ENCODE measurements around the gene SFMBT2.

Gene SFMBT2

DNA sequence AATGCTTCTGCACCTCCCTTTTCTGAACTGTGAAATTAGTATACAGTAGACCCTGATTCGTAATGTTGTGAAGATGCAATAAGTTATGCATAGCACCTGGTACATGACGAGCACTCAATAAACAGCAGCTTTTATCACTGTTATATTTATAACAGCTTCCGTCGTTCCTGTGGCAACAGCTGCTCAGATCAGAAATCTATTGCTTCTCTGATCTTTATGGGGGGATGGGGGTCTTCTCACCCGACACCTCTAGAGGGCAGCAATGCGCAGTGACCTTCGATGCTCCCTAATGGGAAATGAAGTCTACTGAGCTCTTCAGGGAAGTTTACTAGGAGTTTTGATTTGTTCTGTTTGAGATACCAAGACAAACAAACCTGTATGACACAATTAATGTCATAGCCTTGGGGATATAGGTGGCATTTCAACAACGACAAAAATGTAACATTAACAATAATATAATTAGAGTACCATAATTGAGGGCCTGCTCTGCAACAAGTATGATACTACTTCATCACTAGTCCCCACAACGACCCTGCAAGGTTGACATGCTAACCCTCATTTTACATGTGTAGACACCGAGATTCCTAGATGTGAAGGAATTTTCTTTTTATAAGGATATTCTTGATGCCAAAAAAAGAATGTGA, 289.6 kb downstream of the SFMBT2 start:
- DNase-seq, result no peak

DNA sequence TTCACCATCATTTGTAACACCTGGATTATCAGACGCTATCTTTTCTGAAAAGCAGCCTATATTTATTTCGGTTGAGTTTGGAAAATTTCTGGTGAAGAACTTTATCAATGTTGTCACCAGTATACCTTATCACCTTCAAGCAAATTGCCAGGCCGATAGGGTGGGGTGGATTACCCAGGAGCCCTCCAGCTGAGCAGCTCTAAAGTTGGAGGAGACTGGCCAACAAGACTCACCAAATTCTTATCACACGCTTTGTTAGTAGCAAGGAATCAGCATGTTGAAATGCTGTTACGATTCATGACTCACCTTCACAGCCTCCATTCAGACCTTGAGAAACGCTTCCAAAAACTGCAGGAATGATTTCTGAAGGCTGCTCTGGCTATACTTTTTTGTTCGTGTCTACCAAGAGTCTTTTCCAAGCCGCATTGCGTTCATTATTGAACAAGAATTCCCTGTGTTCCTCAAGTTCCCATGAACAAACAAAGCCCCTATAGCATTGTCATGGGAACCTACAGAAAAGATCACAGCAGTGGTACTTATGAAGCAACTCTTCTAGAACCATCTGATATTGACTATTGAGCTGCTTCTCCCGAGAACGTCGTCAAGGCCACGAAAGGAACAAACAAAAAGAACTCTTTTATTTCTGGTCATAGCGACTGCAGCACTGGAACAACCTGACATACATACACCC, 291.4 kb downstream of the SFMBT2 start:
- no peak for DNase-seq

DNA sequence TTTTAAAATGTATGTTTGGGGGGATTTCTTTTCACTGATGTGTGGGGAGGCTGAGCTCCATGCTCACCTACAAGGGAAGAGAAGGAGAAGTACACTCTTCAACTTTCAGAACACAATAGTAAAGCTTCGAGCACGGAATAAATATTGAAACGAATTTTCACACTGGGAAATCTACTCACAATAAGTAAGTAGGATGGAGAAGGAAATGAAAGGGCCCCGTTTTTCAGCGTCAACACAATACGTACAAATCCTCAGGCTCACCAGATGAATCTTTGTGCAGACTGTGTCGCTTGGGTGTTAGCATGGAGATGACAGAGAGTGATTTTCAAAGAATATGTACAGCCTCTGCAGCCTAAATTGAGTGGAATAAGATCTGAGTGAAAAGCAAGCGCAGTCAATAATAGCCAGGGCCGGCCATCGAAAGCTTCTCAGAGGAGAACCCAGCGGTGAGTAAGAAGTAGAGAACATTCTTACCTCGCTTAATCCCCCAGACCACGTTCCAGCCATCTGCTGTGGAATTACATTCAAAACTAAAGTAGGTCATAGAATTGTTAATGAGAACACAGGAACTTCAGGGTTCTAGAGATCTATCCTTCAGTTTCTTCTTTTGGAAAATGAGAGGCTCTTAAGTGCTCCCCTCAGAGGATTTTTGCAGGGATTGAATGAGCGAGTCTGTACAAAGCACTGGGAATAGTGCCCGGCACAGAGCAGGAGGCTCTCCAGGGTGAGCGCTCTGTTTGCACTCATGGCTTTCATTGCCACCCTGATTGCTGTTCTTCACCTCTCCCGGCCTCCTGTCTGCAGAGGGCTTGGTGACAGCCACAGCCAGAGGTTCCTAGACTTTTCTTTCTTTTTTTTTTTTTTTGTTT, 292.8 kb downstream of the SFMBT2 start:
- no peak for DNase-seq

DNA sequence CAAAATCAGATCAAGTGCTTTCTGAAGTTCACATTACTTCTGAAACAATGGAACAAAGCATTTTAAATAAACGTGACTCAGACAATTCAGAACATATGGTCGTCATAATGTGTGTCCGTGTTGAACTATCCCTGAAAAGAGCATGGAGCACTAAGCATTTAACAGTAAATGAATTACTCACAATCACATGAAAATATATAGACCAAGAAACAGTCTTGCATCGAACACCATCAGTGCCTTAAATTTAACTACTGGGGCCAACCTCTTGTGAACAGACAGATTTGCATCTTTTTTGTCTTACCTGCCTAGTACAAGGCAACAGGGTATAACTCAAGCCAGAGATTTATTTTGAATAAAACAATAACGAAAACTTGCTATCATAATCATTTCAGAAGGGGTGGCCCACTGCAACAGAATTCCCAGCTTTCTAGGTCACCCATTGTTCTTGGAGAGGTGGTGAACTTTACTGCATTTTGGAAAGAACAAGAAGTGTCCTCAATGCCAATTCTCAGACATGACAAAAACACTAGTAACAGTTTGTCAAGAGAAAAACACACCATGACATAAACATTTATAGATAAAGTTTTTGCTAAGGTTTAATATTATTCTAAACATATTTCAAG, 293.5 kb downstream of the SFMBT2 start:
- no peak for DNase-seq

DNA sequence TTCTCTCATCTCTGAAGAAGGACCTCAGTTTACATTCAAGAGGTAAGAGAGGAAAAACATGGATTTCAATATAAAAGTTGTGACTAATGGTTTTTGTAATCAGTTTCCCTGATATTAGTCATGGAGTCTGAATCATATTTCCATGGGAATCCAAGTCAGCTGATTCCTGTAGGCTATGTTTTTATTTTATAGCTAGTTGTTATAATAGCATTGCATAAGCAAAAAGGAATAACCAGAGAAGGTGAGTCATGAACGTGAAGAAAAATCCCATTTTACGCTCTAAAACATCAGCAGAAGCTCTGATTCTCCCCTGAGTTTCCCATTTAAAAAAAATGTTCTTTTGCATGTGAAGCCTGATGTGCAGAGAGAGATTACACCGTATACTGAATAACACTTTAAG, 299.3 kb downstream of the SFMBT2 start:
- no peak for DNase-seq

DNA sequence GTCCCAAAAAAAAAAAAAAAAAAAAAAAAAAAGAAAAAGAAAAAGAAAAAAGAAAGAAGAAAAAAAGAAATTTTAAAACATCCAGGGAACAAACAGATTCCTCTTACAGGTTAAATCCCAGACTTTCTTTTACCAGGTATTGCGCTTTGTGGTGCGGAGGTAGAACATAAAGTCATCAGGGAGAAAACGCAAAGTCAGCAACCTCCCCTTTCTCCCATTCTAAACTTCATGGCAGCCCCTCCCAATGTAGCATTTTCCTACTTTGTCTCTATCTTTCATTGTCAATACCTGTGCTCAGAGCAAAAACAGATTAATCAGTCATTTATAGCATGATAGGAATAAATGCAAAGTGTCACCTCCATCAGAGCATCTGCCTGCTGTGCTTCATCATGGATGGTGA, 299.7 kb downstream of the SFMBT2 start:
- no peak for DNase-seq
